Measurements from ENCODE around the gene GPHN.

The GPHN gene

DNA sequence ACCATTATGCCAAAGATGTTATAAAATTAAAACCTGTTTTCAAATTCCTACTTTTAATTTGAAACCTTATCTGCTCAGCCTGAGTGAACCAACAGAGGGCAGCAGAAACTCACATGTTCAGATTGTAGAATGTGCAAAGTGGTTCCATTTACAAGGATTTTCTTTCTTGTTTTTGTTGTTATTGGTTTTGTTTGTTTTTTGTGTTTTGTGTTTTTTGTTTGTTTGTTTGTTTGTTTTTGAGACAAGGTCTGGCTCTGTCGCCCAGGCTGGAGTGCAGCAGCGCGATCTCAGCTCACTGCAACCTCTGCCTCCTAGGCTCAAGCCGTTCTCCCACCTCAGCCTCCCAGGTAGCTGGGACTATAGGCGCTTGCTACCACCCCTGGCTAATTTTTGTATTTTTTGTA lies 658.5 kb downstream of the GPHN start:
- TF ChIP-seq, protein P1, sequence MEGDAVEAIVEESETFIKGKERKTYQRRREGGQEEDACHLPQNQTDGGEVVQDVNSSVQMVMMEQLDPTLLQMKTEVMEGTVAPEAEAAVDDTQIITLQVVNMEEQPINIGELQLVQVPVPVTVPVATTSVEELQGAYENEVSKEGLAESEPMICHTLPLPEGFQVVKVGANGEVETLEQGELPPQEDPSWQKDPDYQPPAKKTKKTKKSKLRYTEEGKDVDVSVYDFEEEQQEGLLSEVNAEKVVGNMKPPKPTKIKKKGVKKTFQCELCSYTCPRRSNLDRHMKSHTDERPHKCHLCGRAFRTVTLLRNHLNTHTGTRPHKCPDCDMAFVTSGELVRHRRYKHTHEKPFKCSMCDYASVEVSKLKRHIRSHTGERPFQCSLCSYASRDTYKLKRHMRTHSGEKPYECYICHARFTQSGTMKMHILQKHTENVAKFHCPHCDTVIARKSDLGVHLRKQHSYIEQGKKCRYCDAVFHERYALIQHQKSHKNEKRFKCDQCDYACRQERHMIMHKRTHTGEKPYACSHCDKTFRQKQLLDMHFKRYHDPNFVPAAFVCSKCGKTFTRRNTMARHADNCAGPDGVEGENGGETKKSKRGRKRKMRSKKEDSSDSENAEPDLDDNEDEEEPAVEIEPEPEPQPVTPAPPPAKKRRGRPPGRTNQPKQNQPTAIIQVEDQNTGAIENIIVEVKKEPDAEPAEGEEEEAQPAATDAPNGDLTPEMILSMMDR (IDR thresholded peaks at IDR 0.05): no peak

DNA sequence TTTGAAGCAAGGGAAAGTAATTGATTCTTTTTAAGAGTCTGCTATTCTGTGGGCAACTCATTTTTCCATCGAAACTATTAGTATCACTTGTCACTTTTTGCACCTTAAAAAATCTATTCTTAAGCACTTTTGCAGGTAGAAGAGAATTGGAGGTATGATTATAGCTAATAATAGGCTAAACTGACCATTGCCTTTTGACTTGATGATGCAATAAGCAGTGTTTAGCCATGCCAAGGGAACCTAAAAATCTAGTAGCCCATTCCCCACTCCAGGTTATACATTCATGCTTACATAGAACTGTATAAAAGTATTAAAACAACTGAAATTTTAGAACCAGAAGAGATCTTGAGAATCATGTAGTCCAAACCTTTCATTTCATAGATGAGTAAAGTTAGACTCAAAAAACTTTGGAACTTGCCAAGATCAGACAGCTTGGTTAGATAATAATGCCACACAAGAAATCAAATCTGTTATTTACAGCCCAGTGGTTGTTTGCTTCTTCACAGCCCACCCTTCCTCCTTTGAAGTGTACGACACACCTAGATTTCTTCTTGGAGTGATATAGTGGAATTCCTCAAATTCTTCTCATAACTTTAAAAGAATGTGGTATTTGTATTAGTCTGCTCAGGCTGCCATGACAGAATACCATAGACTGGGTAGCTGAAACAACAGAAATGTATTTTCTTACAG lies 659.6 kb downstream of the GPHN start:
- no peaks in the 10 kb centered on the region for H3K36me3 ChIP-seq
- no peak overlapping the region for H3K4me3 ChIP-seq (ENCODE audit: low read depth in 1 of 2, low read length in 1 of 2)
- H3K9me3 ChIP-seq: no peaks in the 10 kb centered on the region
- no peaks in the 10 kb centered on the region for H3K4me1 ChIP-seq (ENCODE audit: control insufficient read depth in 1 of 2, insufficient read depth in 1 of 2, low read depth in 1 of 2, low read length in 1 of 2)
- no peaks in the 10 kb centered on the region for H3K27me3 ChIP-seq
- H3K27ac ChIP-seq: no peak overlapping the region
- TF ChIP-seq, protein P1 (IDR thresholded peaks at IDR 0.05): no peak

More for the DNA sequence above, 658.5 kb downstream of the GPHN start:
- Histone ChIP-seq H3K9me3 (no peaks in the 10 kb centered on the region), H3K27ac (no peak overlapping the region), H3K4me1 (ENCODE audit: control insufficient read depth in 1 of 2, insufficient read depth in 1 of 2, low read depth in 1 of 2, low read length in 1 of 2) (no peaks in the 10 kb centered on the region), H3K27me3 (no peaks in the 10 kb centered on the region), H3K4me3 (ENCODE audit: low read depth in 1 of 2, low read length in 1 of 2) (no peak overlapping the region), H3K36me3 (no peaks in the 10 kb centered on the region)

DNA sequence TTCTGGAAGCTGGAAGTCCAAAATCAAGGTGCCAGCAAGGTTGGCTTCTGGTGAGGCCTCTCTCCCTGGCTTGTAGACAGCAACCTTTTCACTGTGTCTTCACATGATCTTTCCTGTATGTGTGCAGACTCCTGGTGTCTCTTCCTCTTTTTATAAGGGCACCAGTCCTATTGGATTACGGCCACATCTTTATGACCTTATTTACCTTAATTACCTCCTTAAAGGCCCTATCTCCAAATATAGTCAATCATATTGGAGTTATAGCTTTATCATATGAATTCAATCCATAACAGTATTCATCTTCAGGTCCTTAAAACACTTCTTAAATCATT lies 660.1 kb downstream of the GPHN start:
- no peaks in the 10 kb centered on the region for H3K4me1 ChIP-seq (ENCODE audit: control insufficient read depth in 1 of 2, insufficient read depth in 1 of 2, low read depth in 1 of 2, low read length in 1 of 2)
- H3K9me3 ChIP-seq: no peaks in the 10 kb centered on the region
- H3K27ac ChIP-seq: no peak overlapping the region
- TF ChIP-seq, protein P1 (IDR thresholded peaks at IDR 0.05): no peak
- H3K36me3 ChIP-seq: no peaks in the 10 kb centered on the region
- H3K4me3 ChIP-seq (ENCODE audit: low read depth in 1 of 2, low read length in 1 of 2): no peak overlapping the region
- H3K27me3 ChIP-seq: no peaks in the 10 kb centered on the region

DNA sequence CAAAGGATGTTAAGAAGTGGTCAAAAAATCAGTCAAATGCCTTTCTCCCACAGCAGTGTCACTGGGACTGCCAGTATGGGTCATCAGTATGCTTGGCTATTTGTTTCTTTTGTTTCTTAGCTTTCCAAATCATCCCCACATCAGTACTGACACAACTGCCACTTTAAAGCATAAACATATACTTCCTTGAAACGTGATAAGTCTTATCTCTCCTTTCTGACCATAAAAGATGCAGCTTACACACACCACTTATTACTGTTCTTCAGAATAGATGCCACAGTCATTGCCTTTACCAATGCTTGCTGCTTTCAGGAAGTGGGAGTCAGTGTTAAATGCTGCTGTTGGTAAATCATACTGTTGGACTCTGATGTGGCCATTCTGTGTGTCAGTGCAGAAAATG lies 662.7 kb downstream of the GPHN start:
- no peak overlapping the region for H3K27ac ChIP-seq
- H3K9me3 ChIP-seq: no peaks in the 10 kb centered on the region
- TF ChIP-seq, protein P1 (IDR thresholded peaks at IDR 0.05): no peak
- no peaks in the 10 kb centered on the region for H3K4me1 ChIP-seq (ENCODE audit: control insufficient read depth in 1 of 2, insufficient read depth in 1 of 2, low read depth in 1 of 2, low read length in 1 of 2)
- H3K4me3 ChIP-seq (ENCODE audit: low read depth in 1 of 2, low read length in 1 of 2): no peak overlapping the region
- no peaks in the 10 kb centered on the region for H3K27me3 ChIP-seq
- H3K36me3 ChIP-seq: no peaks in the 10 kb centered on the region

- TF ChIP-seq, protein P1 (IDR thresholded peaks at IDR 0.05): no peak
- no peaks in the 10 kb centered on the region for H3K4me1 ChIP-seq (ENCODE audit: control insufficient read depth in 1 of 2, insufficient read depth in 1 of 2, low read depth in 1 of 2, low read length in 1 of 2)
- H3K36me3 ChIP-seq: no peaks in the 10 kb centered on the region
- no peak overlapping the region for H3K27ac ChIP-seq
- no peaks in the 10 kb centered on the region for H3K9me3 ChIP-seq
- no peak overlapping the region for H3K4me3 ChIP-seq (ENCODE audit: low read depth in 1 of 2, low read length in 1 of 2)
- H3K27me3 ChIP-seq: no peaks in the 10 kb centered on the region
Measured at GRCh38 chr14:67172056-67172455, 664.1 kb downstream of the GPHN start.
